Ishikawa (cell line): ENCODE data around the gene CXCL6.

Source experiments
- EGR1 ChIP-seq: IDR thresholded peaks from 2 replicates; pipeline ENCODE4 v1.6.1; 2012
- EP300 ChIP-seq: IDR thresholded peaks from 2 replicates; pipeline ENCODE4 v1.6.1; 2012; ENCODE audit warnings: borderline replicate concordance
- RAD21 ChIP-seq: IDR thresholded peaks from 2 replicates; pipeline ENCODE4 v1.6.1; 2012; ENCODE audit warnings: low read depth
- TAF1 ChIP-seq: IDR thresholded peaks from 2 replicates; pipeline ENCODE4 v1.6.1; 2012; ENCODE audit warnings: low read depth, mild to moderate bottlenecking
- TEAD4 ChIP-seq: IDR thresholded peaks from 2 replicates; pipeline ENCODE4 v1.6.1; 2012
- YY1 ChIP-seq: IDR thresholded peaks from 2 replicates; pipeline ENCODE4 v1.6.1; 2012; ENCODE audit warnings: low read depth

- no peak for TF ChIP-seq TAF1
- TF ChIP-seq RAD21: no peak
- no peak for TF ChIP-seq EP300
- TF ChIP-seq YY1: no peak
- no peak for TF ChIP-seq EGR1
- no peak for TF ChIP-seq TEAD4
Observed at GRCh38 chr4:73865431-73866096, 29.1 kb downstream of the CXCL6 start.
